Stimulated activated CD4-positive, alpha-beta T cell treated with anti-CD3 and anti-CD28 coated beads, Interleukin-15, amount 100 ng/mL, for 1 hour (primary cell): ENCODE measurements around the gene NCF1.
"Not testable (repeated sequence)": the region's sequence is repeated elsewhere in the genome, so short reads cannot be mapped to it uniquely, and the experiment has no call there.

ENCODE experiments used
- DNase-seq, 2 donors: peaks; one replicate each; pipeline ENCODE4 v3.0.0-alpha.2; 2020; ENCODE audit warnings: low read depth in 1 of 2, low spot score in 1 of 2

The NCF1 gene

GRCh38 chr7:74783595-74783994 lies 9.8 kb downstream of the NCF1 start:
- not testable (repeated sequence) for DNase-seq

DNA sequence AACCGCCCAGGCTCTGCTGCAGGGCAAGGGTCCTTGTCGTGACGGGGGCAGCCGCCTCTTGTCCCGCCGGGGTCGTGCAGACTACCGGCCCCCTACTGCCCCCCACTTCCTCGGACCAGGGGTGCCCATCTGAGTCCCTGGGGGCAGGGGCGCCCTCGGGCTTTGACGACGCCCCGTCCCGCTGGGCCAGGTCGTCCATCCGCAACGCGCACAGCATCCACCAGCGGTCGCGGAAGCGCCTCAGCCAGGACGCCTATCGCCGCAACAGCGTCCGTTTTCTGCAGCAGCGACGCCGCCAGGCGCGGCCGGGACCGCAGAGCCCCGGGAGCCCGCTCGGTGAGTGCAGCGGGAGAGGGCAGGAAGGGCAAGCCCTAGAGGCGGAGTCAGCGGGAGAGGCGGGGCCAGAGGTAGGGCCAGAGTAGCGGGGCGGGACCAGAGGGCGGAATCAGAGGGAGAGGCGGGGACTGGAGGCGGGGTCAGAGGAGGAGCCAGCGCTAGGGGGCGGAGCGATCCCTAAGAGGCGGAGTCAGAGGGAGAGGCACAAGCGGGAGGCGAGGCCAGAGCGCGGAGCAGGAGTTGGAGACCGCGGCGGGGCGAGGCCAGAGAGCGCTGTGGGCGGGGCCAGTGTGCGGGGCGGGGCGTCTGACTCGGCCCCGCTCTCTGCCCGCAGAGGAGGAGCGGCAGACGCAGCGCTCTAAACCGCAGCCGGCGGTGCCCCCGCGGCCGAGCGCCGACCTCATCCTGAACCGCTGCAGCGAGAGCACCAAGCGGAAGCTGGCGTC lies 14.7 kb downstream of the NCF1 start:
- peak; percentile 93 to 95 for DNase-seq

DNA sequence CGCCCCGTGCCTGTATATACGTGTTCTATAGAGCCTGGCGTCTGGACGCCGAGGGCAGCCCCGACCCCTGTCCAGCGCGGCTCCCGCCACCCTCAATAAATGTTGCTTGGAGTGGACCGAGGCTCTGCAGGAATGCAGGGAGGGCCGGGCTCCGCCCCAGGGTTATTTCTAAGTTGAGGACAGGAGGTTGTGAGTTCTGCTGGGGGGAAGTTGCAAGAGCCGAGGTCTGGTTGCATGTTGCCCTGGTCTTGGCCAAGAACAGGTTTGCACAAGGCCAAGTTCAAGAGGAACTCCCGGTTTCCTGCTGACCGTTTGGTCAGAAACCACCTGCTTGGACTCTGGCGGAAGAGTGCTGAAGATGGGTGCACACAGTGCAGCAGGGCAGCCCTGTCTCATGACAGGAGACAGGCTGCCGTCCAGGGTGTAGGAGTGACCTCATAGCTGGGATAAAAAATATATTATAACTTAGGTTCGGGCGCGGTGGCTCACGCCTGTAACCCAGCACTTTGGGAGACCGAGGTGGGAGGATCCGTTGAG lies 15.5 kb downstream of the NCF1 start:
- DNase-seq: not testable (repeated sequence)

GRCh38 chr7:74797848-74798622 lies 24.2 kb downstream of the NCF1 start:
- DNase-seq: not testable (repeated sequence)

DNA sequence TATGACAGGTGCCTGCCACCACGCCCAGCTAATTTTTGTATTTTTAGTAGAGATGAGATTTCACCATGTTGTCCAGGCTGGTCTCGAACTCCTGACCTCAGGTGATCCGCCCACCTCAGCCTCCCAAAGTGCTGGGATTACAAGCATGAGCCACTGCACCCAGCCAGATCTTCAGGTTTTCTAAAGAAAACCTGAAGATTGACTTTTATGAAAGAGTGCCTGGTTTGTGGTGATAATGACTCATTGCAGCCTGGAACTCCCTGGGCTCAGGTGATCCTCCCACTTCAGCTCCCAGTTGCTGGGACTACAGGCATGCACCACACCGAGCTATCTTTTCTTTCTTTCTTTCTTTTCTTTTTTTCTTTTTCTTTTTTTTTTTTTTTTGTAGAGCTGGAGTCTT lies 24.8 kb downstream of the NCF1 start:
- DNase-seq: not testable (repeated sequence)

DNA sequence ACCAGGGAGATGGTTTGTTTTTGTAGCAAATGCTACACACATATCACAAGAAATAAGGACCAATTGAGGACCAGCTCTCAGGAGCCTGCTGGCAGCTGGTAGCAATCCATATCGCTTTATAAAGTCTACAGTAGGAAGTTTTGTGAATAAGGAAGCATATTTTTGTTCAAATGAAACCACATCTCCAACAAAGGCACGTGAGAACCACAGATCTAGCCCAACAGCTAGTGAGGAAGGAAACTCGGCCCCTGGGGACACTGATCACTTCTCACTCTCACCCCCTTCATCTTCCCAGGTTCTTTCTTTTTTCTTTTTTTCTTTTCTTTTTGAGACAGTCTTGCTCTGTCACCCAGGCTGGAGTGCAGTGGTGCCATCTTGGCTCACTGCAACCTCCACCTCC lies 42.1 kb downstream of the NCF1 start:
- DNase-seq: not testable (repeated sequence)

- not testable (repeated sequence) for DNase-seq
Measured at GRCh38 chr7:74820146-74820805, 46.5 kb downstream of the NCF1 start.

DNA sequence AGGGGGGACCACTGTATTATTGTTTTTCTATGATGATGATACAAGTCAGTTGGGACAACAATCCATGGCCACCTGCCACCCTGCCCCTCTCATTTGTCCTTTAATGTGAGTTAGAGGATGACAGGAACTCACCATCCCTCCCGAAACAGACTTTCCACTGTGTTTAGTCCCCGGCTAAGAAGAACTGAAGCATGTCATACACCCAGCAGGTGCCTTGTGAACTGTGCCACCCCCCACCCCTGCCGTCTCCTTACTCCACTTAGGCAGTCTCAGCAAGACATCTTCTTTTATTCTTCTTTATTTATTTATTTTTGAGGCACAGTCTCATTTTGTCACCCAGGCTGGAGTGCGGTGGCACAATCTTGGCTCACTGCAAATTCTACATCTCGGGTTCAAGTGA lies 47.4 kb downstream of the NCF1 start:
- not testable (repeated sequence) for DNase-seq

DNA sequence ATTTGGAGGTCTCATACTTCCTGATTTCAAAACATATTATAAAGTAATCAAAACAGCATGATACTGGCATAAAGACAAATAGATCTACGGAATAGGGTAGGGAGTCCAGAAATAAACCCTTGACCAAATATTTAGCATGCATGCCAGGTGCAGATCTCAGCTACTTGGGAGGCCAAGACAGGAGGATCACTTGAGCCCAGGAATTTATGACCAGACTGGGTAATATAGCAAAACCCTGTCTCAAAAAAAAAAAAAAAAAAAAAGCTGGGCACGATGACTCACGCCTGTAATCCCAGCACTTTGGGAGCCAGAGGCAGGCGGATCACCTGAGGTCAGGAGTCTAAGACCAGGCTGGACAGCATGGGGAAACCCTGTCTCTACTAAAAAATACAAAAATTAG lies 56.1 kb downstream of the NCF1 start:
- not testable (repeated sequence) for DNase-seq

GRCh38 chr7:74830411-74830810 lies 56.6 kb downstream of the NCF1 start:
- not testable (repeated sequence) for DNase-seq
